Umbilical cord (tissue), 2 donors: Measurements from ENCODE around the gene GAA. TPM values are rescaled to one million over a fixed set of nuclear protein-coding genes. Genes with fewer than 3 reads are reported as not detected.
A peak's percentile ranks its signal among the peaks of the same experiment; 100 is the strongest.
"Not testable (repeated sequence)": the region's sequence is repeated elsewhere in the genome, so short reads cannot be mapped to it uniquely, and the experiment has no call there.

Experiments used
- DNase-seq: peaks from one replicate; pipeline ENCODE4 v3.0.0-alpha.2; 2015; ENCODE audit warnings: low spot score
- total RNA-seq: library from RNA; depleted of rRNA; stranded (reverse); fragments of >200 nt; gene quantifications from one replicate; pipeline ENCODE4 v1.2.3, GENCODE V29; 2014; ENCODE audit warnings: low replicate concordance; ENCODE audit not compliant: insufficient read depth

Gene GAA
- total RNA-seq, 1 donor from 2014 or later: 29.9 TPM

DNA sequence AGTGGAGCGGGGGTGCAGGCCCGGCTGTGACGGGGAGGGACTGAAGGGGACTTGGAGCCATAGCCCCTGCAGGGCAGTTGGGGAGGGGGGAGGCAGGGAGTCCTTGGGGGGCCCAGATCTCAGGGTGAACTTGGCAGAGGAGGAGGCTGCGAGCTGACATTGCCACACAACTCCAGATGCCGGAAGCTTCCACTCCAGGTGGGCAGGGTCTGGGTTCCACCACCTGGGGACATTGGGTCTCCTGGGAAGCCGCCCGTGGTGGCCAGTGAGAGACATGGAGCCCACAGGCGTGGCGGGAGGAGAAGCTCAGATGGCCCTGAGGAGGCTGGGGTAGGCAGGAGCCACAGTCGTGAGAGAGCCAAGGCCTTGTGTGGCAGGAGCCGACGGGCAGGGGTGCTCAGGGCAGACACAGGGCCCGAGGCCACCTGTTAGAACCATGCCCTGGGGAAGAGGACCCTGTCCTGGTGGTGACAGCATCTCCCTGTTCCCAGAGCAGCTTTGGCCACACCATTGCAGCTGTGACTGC is 18.2 kb upstream of the GAA start:
- DNase-seq: no peak

DNA sequence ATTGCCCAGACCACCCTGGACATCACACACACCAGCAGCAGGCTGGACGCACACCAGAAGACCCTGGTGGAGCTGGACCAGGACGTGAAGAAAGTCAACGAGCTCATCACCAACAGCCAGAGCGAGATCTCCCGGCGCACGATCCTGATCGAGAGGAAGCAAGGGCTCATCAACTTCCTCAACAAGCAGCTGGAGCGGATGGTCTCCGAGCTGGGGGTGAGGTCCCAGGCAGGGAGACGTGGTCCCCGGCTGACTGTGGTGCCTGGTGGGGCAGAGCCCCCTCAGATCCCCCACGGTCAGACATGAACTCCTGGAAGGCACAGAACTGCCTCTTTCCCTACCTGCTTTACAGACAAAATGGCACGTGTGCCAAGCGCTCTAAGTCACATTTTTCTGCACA is 16.6 kb upstream of the GAA start:
- no peak for DNase-seq

DNA sequence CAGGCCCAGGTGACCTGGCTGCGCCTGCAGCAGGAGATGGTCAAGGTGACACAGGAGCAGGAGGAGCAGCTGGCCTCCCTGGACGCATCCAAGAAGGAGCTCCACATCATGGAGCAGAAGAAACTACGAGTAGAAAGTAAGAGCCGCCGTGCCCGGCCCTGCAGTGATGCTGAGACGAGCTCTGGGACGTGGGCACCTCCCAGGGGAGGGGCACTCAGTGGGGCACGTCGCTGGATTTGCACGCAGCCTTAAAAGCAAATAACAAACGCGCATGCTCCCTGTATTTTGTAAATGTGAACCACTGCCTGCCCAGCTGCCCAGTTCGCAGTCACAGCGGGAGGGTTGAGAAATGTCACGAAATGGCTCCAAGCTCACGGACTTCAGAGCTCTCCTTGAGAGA is 15.3 kb upstream of the GAA start:
- DNase-seq: no peak

DNA sequence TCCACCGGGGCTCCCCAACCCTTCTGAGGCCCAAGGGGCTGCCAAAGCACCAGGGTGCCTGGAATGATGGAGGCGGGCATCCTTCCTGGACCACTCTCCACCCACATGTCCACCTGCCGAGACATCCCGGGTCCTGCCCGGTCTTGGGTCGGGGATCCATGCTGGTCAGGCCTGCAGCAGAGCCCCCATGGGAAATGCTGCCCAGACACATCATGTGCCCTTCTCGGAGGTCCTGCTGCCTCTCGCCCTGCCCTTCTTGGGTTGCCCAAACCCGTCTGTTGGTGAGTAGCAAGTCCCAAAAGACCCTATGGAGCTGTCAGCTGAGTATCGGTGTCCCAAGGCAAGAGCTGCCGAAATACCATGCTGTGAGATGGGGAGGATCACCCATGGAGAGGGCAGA is 14.8 kb upstream of the GAA start:
- no peak for DNase-seq

DNA sequence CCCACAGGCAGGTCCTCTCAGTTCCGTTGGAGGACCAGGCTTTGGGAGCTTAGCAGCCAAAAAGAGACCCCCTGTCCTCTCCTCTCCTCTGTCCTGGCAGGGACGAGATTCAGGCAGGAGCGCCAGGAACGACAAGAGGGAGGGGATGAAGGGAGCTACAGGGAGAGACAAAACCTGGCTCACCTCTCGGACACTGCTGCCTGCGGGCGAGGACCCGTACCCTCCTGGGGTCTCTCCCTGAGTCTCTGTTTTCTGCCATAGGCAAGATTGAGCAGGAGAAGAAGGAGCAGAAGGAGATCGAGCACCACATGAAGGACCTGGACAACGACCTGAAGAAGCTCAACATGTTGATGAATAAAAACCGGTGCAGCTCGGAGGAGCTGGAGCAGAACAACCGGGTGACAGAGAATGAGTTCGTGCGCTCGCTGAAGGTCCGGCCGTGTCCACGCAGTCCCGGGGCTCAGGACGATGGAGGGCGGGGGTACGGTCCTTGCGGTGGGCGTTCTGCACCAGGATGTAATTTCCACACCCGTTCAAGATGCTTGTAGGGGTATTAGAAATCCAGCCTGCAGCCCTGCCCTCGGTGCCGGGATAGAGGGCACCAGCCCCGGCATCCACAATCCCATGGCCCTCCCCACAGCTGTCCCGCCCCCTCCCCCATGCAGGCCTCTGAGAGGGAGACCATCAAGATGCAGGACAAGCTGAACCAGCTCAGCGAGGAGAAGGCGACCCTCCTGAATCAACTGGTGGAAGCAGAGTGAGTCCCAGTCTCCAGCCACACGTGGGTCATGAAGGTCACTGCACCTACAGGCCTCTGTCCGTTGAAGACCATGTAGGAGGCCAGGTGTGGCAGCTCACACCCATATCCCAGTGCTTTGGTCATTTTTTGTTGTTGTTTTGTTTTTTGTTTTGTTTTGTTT is 13.8 kb upstream of the GAA start:
- DNase-seq: no peak

DNA sequence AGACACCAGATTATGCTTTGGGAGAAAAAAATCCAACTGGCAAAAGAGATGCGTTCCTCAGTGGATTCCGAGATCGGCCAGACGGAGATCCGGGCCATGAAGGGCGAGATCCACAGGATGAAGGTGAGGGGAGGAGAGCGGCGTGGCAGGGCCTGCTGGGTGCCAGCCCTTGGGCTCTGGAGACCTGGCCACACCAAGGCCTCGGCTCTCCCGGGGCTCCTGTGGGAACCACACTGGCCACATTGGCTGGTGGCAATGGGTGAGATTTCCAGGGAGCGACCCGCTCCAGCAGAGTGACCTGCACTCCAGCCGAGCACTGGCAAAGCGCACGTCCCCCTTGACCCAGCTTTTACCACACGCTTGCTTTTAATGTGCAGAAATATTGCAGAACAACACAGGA is 11.6 kb upstream of the GAA start:
- DNase-seq: no peak

DNA sequence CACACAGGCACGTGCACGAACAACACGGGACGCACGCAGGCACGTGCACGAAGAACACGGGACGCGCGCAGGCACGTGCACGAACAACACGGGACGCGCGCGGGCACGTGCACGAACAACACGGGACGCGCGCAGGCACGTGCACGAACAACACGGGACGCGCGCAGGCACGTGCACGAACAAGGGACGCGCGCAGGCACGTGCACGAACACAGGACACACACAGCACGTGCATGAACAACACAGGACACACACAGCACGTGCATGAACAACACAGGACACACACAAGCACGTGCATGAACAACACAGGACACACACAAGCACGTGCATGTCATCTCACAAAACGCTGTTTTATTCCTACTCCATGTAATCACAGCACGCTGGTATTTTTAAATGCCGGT is 11.2 kb upstream of the GAA start:
- not testable (repeated sequence) for DNase-seq

DNA sequence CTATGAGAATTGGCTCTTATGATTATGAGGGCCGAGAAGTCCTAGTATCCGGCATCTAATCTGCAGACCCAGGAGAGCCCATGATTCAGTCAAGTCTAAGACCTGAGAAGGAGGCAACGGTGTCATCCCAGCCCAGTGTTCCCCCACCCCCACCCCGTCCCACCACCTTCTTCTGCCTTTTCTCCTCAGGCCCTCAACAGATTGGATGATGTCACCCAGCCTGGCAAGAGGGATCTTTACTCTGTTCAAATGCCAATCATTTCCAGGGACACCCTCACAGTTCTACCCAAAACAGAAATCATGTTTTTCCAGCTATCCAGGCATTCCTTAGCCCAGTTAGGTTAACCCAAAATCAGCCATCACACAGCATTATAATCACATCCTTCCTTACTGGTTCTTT is 10.0 kb upstream of the GAA start:
- no peak for DNase-seq

DNA sequence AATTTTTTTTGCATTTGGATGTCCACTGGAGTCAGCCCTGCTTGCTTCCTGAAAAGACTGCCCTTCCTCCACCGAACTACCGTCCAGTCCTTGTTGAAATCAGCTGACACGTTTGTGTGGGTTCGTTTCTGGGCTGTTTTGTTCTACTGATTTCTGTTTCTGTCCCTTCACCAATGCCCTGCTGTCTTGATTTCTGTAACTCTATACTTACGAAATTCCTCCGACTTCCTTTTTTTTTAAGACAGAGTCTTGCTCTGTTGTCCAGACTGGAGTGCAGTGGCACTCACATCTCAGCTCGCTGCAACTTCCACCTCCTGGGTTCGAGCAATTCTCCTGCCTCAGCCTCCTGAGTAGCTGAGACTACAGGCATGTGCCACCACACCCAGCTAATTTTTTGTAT is 8.4 kb upstream of the GAA start:
- peak; percentile 34 for DNase-seq

DNA sequence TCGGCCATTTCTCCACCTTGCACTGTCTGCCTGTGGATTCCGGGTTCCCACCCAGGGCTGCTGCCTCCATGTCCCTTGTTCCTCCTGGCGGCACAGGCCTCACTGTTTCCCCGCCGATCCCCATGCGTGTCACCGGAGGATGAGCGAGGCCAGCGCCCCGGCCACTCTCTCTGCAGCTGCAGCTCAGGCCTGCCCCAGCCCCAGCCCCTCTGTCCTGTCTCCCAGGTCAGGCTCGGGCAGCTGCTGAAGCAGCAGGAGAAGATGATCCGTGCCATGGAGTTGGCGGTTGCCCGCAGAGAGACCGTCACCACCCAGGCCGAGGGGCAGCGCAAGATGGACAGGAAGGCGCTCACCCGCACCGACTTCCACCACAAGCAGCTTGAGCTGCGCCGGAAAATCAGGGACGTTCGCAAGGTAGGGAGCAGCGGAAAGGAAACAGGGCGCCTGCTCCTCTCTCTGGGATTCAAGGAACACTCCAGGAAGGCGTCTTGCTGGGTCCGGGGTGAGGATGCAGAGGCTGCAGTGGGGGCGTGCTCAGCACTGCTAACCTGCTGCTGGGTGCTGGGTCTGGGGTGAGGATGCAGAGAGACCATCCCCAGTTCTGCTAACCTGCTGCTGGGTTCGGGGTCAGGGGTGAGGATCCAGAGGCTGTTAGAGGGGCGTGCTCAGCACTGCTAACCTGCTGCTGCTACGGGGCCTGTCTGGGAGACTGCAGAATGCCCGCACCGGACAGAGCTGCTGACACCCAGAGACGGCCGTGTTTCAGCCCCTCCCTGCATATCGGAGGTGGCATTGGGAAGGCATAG is 6.1 kb upstream of the GAA start:
- no peak for DNase-seq

DNA sequence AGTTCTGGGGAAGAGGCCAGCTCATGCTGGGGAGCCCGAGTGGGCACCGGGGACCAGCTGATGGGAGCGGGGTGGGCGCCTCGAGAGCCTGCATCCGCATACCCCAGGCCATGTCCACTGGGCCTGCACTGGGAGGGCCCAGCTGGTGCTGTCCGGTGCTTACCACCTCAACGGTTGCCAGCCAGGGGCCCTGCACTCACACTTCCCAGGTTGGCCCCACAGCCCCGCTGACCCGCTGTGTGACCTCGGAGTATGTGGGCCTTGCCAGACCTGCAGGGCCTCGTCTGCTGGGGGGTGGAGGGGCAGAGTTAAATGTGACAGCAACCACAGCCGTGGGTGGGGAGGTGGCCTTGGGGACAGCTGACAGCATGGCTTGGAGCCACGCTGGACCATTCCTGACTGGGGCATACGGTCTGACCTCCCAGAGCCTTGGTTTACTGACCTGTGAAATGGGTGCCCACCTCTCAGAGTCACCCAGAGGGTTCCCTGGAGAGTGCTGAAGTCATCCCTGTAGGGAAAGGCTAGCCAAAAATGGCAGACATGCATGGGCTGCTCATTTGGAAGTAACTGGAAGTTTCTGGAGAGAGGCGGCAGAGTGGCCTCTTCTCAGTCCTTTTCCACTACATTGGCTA is 5.4 kb upstream of the GAA start:
- DNase-seq: no peak

DNA sequence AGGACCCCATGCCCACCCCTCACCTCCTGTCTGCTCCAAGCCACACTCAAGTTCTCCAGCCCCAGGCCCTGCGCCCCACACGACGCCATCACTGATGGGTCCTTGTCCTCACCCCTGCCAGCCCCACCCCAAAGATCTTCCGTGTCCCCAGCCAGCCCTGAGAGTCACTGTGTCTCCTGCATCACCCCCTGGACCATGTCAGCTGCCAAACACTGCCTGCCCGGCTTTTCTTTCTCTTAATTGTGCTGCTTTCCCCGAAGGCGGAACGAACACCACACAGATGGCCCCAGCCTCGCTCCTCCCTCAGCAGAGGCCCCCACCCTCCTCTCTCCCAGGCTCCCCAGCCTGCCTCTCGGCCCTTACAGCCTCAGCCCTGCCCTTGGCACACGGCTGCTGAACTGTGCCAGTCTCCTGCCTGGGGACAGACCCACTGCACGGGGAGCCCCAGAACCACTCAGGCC is 4.8 kb upstream of the GAA start:
- peak; percentile 30 for DNase-seq

DNA sequence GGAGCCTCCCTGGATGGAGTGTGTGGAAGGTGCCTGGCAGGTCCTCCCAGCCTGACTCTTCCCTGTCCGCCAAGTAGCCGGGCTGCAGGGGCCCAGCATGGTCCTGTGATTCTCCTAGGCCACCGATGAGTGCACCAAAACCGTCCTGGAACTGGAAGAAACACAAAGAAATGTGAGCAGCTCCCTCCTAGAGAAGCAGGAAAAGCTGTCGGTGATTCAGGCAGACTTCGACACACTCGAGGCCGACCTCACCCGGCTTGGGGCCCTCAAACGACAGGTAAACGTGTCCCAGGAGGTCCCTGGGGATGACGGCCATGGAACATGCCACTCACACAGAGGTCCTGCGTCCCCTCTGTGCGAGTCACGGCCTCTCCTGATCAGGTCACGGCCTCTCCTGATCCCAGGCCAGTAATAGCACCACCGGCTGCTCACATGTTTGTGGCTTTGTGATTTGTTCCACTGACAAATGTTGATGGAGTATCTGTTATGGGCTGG is 4.2 kb upstream of the GAA start:
- no peak for DNase-seq

DNA sequence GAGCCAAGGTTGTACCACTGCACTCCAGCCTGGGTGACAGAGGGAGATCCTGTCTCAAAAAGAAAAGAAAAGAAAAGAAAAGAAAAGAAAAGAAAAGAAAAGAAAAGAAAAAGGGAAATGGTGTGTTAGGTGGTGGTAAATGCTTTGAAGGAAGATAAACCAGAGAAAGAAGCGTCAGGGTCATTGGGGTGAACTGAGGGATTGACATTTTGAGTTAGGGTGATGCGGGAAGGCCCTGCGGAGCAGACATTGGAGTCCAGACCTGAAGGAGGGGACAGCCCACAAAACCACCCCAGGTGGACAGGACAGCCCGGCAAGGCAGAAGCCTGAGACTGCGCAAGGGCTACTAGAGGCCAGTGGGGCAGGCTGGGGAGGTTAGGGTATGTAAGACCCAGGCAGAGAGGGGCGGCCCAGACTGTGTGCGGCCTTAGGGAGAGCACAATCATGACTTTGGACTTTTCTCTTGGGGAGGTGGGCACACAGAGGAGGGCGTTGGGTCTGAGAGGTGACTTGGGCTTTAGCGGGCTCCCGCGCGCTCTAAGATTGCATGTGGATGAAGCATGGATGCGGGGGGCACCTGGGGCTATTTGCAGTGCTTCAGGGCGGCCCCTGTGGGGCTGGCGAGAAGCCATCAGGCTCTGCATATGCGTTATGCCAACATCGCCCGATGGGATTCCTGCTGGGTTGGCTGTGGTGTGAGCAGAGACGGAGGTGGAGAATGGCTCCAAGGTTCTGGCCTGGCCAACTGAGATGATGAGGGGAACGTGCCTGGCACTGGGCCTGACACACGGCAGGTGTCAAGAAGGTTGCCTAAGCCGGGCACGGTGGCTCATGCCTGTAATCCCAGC is 3.3 kb upstream of the GAA start:
- no peak for DNase-seq

DNA sequence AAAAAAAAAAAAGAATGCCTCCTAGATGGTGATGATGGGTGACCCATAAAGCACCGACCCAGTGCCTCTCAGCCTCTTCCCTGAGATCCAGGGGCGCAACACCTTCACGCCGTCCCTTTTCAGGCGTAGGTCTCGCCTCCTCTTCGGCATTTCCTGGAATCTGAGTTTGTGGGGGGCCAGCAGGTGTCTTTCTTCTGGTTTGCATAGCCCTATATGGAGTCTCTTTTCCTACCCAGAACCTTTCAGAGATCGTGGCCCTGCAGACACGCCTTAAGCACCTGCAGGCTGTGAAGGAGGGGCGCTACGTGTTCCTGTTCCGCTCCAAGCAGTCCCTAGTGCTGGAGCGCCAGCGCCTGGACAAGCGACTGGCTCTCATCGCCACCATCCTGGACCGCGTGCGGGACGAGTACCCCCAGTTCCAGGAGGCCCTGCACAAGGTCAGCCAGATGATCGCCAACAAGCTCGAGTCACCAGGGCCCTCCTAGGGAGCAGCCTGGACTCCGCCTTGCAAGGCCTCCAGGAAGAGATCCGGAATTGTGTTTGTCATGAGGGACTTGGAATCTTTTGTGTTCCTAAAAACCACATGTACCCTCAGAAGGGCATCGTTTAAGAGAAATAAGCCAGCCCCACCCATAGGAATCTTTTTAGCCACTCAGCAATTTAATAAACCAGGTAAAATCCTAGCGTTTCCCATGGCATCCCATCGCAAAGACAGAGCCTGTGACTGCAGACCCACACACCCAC is 1.9 kb upstream of the GAA start:
- no peak for DNase-seq

DNA sequence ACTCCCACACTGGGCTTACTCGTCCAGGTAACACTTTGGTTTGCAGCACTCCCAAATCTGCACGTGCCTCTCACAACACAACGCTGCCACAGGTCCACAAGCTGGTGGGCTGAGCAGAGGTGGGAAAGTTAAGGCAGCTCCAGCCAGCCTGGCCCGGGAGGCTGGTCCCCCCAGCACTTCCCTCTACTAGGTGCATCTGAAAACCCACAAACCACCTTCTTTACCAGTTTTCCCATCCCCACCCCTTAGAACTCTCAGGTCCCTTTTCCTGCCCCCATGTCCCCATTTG is 1.4 kb upstream of the GAA start:
- no peak for DNase-seq

DNA sequence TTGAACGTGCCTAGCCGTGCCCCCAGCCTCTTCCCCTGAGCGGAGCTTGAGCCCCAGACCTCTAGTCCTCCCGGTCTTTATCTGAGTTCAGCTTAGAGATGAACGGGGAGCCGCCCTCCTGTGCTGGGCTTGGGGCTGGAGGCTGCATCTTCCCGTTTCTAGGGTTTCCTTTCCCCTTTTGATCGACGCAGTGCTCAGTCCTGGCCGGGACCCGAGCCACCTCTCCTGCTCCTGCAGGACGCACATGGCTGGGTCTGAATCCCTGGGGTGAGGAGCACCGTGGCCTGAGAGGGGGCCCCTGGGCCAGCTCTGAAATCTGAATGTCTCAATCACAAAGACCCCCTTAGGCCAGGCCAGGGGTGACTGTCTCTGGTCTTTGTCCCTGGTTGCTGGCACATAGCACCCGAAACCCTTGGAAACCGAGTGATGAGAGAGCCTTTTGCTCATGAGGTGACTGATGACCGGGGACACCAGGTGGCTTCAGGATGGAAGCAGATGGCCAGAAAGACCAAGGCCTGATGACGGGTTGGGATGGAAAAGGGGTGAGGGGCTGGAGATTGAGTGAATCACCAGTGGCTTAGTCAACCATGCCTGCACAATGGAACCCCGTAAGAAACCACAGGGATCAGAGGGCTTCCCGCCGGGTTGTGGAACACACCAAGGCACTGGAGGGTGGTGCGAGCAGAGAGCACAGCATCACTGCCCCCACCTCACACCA is 724 bp downstream of the GAA start:
- DNase-seq: peak; percentile 50

DNA sequence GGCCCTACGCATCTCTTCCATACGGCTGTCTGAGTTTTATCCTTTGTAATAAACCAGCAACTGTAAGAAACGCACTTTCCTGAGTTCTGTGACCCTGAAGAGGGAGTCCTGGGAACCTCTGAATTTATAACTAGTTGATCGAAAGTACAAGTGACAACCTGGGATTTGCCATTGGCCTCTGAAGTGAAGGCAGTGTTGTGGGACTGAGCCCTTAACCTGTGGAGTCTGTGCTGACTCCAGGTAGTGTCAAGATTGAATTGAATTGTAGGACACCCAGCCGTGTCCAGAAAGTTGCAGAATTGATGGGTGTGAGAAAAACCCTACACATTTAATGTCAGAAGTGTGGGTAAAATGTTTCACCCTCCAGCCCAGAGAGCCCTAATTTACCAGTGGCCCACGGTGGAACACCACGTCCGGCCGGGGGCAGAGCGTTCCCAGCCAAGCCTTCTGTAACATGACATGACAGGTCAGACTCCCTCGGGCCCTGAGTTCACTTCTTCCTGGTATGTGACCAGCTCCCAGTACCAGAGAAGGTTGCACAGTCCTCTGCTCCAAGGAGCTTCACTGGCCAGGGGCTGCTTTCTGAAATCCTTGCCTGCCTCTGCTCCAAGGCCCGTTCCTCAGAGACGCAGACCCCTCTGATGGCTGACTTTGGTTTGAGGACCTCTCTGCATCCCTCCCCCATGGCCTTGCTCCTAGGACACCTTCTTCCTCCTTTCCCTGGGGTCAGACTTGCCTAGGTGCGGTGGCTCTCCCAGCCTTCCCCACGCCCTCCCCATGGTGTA is 1.5 kb downstream of the GAA start:
- no peak for DNase-seq
